CD4-positive, alpha-beta T cell treated with Interleukin-1 beta for 1 hour (primary cell): Measurements from ENCODE around the gene CPXM2.
A peak's percentile ranks its signal among the peaks of the same experiment; 100 is the strongest.

Experiments
- DNase-seq, 2 donors: peaks; one replicate each; pipeline ENCODE4 v3.0.0-alpha.2; 2020 to 2022

CPXM2 gene

GRCh38 chr10:123795196-123795780, 96.3 kb downstream of the CPXM2 start:
- no peak for DNase-seq

DNA sequence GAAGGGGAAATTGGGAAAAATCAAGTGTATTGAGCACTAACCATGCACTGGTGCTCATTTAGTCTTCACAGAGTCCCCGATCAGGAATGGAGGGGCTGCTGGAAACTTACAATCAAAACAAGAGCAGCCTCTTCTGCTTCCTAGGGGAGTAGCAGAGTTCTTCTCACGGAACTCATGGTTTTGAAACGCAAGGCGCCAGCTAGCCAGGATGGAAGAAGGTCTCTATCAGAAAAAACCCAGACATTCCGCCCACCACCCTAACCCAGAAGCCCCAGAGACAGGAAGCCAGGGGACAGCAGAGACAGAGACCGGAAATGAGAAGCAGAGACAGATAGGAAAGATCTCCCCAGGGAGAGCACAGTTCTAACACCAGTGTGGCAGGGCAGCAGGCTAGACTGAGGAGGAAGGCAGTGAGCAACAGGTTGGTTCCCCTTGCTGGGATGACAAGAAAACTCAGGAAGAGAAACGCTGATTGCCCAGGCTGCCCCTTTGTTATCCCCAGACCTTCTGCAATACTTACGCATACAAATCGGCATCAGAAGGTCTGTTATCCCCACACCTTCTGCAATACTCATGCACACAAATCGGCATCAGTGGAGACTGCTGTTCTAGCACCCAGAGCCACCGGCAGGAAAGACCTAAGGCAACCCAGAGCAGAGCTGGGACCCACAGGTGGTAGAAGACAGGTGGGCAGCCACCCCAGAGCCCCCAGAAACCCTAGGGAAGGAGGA, 99.2 kb downstream of the CPXM2 start:
- no peak for DNase-seq

GRCh38 chr10:123790132-123790885, 101.3 kb downstream of the CPXM2 start:
- no peak for DNase-seq

DNA sequence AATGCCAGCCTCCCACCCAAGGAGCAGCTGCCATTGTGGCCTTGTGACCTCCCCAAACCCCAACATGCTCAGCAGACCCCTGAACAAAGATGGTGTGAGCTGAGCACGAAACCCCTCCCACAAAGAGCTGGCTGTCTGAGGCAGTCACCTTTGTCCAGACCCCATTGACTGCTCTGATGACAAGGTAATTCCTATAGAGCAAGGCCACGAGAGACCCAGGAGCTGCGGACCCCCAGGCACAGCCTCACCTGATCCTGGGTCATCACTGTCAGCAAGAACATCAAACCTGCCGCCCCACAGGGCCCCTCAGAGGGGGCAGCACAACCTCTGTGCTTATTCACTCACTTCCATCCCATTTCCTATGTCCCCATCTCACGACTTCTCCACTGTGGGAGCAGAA, 102.6 kb downstream of the CPXM2 start:
- DNase-seq = no peak

DNA sequence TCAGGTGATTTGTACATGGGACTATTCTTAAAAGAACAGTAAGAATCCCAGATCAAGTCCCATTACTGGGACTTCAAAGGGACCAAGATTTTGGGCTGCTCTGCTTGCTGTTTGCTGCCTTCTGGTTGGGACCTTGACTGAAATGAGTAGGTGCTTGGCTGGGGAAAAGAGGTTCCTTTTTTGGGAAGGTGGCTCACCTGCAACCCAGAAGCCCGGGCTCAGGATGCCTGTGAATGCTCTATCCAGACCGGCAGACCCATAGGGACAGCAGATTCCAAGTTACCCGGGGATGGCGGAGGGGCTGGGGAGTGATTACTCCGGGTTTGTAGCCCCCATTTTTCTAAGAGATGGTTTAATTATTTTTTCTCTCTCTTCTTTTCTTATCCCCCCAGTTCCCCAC, 104.0 kb downstream of the CPXM2 start:
- DNase-seq = no peak

- no peak for DNase-seq
Measured at GRCh38 chr10:123786896-123787295, 104.7 kb downstream of the CPXM2 start.

- DNase-seq = no peak
Measured at GRCh38 chr10:123786306-123786705, 105.3 kb downstream of the CPXM2 start.

- no peak for DNase-seq
Measured at GRCh38 chr10:123784646-123785045, 107.0 kb downstream of the CPXM2 start.

- no peak for DNase-seq
Measured at GRCh38 chr10:123784216-123784615, 107.4 kb downstream of the CPXM2 start.

GRCh38 chr10:123783296-123783695, 108.3 kb downstream of the CPXM2 start:
- DNase-seq = no peak

- no peak for DNase-seq
Measured at GRCh38 chr10:123782549-123782948, 109.1 kb downstream of the CPXM2 start.

GRCh38 chr10:123781956-123782500, 109.6 kb downstream of the CPXM2 start:
- no peak for DNase-seq

DNA sequence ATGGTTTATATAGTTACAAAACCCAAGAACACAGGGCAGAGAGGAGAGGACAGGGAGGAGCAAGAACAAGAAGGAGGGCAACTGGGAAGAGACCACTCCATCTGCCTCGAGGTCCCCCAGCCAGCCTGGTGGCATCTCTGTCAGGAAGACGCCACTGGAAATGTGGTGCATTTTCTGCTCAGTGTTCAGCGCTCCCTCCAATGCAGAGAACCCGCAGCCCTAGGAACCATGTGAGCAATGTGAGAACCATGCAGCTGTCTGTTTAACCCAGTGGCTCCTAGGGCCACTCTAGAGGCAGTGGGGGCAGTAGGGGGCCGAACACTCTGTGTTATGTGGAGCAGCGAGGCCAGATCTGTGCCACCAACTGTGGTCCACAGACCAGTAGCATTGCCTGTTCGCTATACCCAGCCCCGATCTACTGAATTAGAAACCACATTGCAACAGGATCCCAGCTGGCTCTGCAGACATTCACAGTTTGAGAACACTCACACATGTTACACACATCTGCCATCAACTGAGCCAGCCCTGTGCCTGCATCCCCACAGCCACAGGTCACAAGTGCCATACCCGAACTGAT, 110.2 kb downstream of the CPXM2 start:
- no peak for DNase-seq

DNA sequence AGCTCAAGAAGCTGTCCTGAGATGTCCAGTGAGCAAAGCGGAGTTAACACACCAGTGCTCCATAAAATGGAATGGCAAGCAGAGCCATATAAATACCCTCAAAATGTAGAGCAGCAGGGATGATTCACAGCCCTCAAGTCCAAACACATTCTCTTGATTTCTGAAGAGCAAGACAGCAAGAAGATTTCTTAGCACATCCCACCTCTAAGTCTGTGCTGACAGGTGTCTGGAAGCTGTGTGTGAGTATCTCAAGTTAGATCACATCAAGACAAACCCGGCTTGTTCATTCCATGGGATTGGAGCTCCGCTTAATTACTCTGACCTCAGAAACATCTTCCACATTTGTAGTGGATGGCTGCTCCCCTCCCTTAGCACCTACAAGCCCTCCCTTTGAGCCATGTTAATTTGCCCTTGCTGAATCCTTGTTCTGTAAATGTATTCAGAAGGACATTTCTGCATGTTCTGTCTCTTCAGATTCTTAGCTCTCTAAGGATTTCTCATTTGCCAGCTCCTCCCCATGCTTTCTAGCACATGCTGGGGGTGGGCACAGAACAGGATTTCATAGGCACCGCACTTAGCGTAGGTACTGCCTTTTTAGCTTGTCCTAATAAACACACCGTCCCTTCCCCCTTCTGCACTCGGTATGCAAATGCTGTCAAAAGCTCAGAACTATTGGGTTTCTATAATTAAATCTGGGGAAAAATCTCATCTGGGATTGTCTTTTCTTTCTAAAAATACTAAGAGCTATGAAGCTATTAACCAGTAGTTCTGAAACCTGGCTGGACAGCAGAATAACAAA, 112.7 kb downstream of the CPXM2 start:
- no peak for DNase-seq

GRCh38 chr10:123777881-123778280, 113.7 kb downstream of the CPXM2 start:
- no peak for DNase-seq

DNA sequence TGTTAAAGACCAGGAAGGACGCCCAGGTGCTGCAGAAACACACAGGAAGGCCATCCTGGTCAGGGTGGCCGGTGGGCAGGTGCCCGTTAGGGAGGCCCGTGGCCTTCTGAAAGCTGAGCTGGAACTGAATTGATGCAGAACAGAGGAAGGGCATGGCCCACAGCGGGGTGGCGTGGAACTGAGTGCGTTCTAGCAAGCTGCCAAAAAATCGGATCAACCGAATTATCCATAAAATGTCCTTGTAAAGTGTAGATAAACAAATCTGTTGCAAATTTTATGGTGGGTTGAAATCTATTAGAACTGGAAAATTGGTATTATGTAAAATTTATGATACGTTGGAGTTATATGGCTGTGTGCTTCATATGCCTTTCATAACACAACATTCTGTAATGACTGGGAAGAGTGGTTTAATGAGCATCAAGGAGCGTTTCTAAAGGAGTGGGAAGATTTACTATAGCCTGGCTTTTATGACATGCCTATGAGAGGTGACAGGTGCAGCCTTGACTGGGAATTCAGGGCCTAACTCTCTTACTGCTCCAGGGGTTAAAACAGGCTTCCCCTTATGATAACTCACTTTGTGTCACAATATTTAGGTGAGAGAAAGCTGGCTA, 117.4 kb downstream of the CPXM2 start:
- DNase-seq = no peak

GRCh38 chr10:123772645-123773508, 118.7 kb downstream of the CPXM2 start:
- peak; percentile 3 to 23 for DNase-seq

GRCh38 chr10:123771877-123772644, 119.5 kb downstream of the CPXM2 start:
- peak; percentile 11 to 34 for DNase-seq

DNA sequence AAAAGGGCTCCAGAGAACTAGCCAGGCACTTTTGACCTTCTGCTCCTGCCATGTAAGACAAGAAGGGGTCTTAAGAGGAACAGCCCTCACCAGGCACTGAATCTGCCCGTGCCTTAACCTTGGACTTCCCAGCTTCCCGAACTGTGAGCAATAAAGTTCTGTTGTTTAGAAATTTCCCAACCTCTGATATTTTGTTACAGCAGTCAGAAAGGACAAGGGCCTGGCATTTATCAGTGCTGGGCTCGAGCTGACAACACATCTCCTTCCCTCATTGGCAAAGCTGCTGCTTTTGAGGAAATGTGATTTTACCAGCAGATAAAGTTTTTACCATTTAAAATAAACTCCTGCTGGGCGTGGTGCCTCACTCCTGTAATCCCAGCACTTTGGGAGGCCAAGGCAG, 122.0 kb downstream of the CPXM2 start:
- DNase-seq = no peak

- no peak for DNase-seq
Measured at GRCh38 chr10:123766761-123767160, 124.8 kb downstream of the CPXM2 start.
